Natural killer cell (primary cell): ENCODE measurements around the gene SLC38A11. TPM values are rescaled to one million over a fixed set of nuclear protein-coding genes. Genes with fewer than 3 reads are reported as not detected.

Experiments used
- ATAC-seq, 3 donors: fragments of 150-1000 bp in 2 of 3; fragments of 200-7000 bp in 1 of 3; cut with Tn5 transposase; 1 replicate in 1 of 3; 2 replicates in 2 of 3; pipeline ENCODE4 v1.10.0; 2021; ENCODE audit warnings: mild to moderate bottlenecking in 2 of 3, moderate library complexity in 2 of 3
- DNase-seq, 2 donors: peaks; one replicate each; pipeline versions ENCODE4 v3.0.0 to v3.0.0-alpha.2; 2013 to 2021; ENCODE audit warnings: mixed read lengths in 1 of 2
- H3K27ac ChIP-seq: one replicate; pipeline ENCODE4 v1.5.1; 2013; ENCODE audit warnings: mild to moderate bottlenecking, low read length
- H3K27me3 ChIP-seq: one replicate; pipeline ENCODE4 v1.6.1; 2013; ENCODE audit warnings: low read length; ENCODE audit not compliant: control insufficient read depth, insufficient read depth
- H3K36me3 ChIP-seq: one replicate; pipeline ENCODE4 v1.6.1; 2013; ENCODE audit warnings: low read length; ENCODE audit not compliant: control insufficient read depth, insufficient read depth
- H3K4me1 ChIP-seq: one replicate; pipeline ENCODE4 v1.6.1; 2013; ENCODE audit warnings: low read length; ENCODE audit not compliant: control insufficient read depth, insufficient read depth
- H3K4me3 ChIP-seq: one replicate; pipeline ENCODE4 v1.5.1; 2013; ENCODE audit warnings: low read length
- H3K9me3 ChIP-seq: one replicate; pipeline ENCODE4 v1.6.1; 2013; ENCODE audit warnings: low read length; ENCODE audit not compliant: control insufficient read depth, insufficient read depth
- H3K27ac Mint-ChIP-seq, 2 donors: one replicate each; pipeline ENCODE4 v1.8.0; 2022; ENCODE audit warnings: mild to moderate bottlenecking in 2 of 2, mixed read lengths in 2 of 2, moderate library complexity in 1 of 2
- H3K27me3 Mint-ChIP-seq, 2 donors: one replicate each; pipeline ENCODE4 v1.8.0; 2022; ENCODE audit warnings: low read depth in 2 of 2, mixed read lengths in 2 of 2
- H3K36me3 Mint-ChIP-seq: one replicate; pipeline ENCODE4 v1.8.0; 2022; ENCODE audit warnings: mixed read lengths
- H3K4me1 Mint-ChIP-seq, 2 donors: one replicate each; pipeline ENCODE4 v1.8.0; 2022; ENCODE audit warnings: mixed read lengths in 2 of 2
- H3K4me3 Mint-ChIP-seq: one replicate; pipeline ENCODE4 v1.8.0; 2022; ENCODE audit warnings: mild to moderate bottlenecking, moderate library complexity, mixed read lengths
- H3K9me3 Mint-ChIP-seq, 2 donors: one replicate each; pipeline ENCODE4 v1.8.0; 2022; ENCODE audit warnings: mixed read lengths in 2 of 2
- WGBS: methylation state at CpG from one replicate; pipeline ENCODE4 v1.1.7; 2013; ENCODE audit warnings: missing lambda C conversion rate; ENCODE audit not compliant: insufficient coverage; 5-methylcytosine and 5-hydroxymethylcytosine counted together
- intact Hi-C: fragments of 100-400 bp; cut with micrococcal nuclease; formaldehyde crosslinking; loops from one replicate; pipeline ENCODE4 v1.14.2; 2022
- total RNA-seq, 4 donors: library from RNA; stranded (reverse); fragments of 120-200 nt in 1 of 4; gene quantifications; one replicate each; pipeline versions ENCODE4 v1.2.3 to v1.2.4, GENCODE V29; 2013 to 2022
- TF ChIP-seq, protein P1 (sequence below): fragments of 200-600 bp; IDR thresholded peaks from one replicate; pipeline ENCODE4 v1.8.0; 2022; ENCODE audit warnings: antibody characterized with exemption

Gene SLC38A11
- total RNA-seq, 3 donors from 2014 or later (not counting 1 experiment from before 2014, with no cell fraction given): 0.66 TPM; not detected in 2

DNA sequence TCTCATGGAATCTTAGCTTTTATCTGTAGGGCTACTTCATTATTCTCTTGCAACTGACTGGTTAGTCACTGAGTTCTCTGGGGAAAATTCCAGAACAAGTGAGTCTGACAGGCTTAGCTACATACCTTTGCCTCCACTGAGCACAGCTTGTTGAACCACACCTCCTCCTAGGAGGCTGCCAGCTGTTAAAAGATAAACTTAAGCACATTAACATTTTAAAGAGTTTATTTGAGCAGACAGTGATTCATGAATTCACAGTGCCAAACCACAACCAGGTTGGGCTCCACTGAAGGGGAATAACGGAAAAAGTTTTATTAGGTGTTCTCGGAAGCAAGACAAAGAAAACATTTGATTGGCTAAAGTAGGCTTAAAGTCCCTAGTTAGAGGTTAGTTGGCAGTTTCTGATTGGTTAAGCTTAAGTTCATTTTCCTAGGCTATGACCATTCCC is 12.5 kb upstream of the SLC38A11 start:
- Histone ChIP-seq H3K27ac (no peak overlapping the region), H3K27me3 (no peaks in the 10 kb centered on the region), H3K9me3 (no peaks in the 10 kb centered on the region), H3K4me3 (no peak overlapping the region), H3K4me1 (peaks cover 3% of the 10 kb centered on the region), H3K36me3 (no peaks in the 10 kb centered on the region)
- TF ChIP-seq, protein P1, sequence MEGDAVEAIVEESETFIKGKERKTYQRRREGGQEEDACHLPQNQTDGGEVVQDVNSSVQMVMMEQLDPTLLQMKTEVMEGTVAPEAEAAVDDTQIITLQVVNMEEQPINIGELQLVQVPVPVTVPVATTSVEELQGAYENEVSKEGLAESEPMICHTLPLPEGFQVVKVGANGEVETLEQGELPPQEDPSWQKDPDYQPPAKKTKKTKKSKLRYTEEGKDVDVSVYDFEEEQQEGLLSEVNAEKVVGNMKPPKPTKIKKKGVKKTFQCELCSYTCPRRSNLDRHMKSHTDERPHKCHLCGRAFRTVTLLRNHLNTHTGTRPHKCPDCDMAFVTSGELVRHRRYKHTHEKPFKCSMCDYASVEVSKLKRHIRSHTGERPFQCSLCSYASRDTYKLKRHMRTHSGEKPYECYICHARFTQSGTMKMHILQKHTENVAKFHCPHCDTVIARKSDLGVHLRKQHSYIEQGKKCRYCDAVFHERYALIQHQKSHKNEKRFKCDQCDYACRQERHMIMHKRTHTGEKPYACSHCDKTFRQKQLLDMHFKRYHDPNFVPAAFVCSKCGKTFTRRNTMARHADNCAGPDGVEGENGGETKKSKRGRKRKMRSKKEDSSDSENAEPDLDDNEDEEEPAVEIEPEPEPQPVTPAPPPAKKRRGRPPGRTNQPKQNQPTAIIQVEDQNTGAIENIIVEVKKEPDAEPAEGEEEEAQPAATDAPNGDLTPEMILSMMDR: no peak
- H3K4me1 Mint-ChIP-seq: peaks cover 13 to 21% of the 10 kb centered on the region in 2 donors
- intact Hi-C loops: no loop called here
- no peak overlapping the region for H3K4me3 Mint-ChIP-seq
- H3K9me3 Mint-ChIP-seq: peaks cover 0 to 2% of the 10 kb centered on the region in 2 donors
- H3K27ac Mint-ChIP-seq: no peak overlapping the region
- no peaks in the 10 kb centered on the region for H3K36me3 Mint-ChIP-seq
- peaks cover 3 to 8% of the 10 kb centered on the region in 2 donors for H3K27me3 Mint-ChIP-seq
- ATAC-seq (no peak), DNase-seq (no peak)
- 97% methylated on average over 2 of the region's 2 CpGs for WGBS

DNA sequence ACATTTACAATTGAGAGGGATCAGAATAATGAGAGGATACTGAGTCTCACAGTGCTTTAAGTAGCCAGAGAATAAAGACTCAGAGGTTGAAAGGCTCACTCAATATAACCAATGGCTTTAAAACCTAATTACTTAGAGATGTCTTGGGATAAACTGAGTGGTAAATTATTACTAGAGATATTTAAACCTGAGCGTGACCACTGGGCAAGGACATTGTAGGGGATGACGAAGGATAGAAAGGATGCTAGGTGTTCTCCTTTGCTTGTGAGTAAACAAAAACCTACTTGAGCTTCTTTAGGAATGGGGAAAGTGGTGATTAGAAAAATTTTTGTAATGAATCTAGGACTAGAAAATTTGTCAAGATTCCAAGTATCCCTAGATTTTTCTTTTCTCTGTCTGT is 12.0 kb upstream of the SLC38A11 start:
- DNase-seq: no peak
- Mint-ChIP-seq H3K9me3 (peaks cover 0 to 2% of the 10 kb centered on the region in 2 donors), H3K27ac (no peak overlapping the region), H3K4me3 (no peak overlapping the region), H3K4me1 (peaks cover 13 to 21% of the 10 kb centered on the region in 2 donors), H3K36me3 (no peaks in the 10 kb centered on the region), H3K27me3 (peaks cover 3 to 8% of the 10 kb centered on the region in 2 donors)
- Histone ChIP-seq H3K36me3 (no peaks in the 10 kb centered on the region), H3K4me3 (no peak overlapping the region), H3K4me1 (peaks cover 3% of the 10 kb centered on the region), H3K27ac (no peak overlapping the region), H3K9me3 (no peaks in the 10 kb centered on the region), H3K27me3 (no peaks in the 10 kb centered on the region)
- ATAC-seq: no peak
- intact Hi-C loops: no loop called here
- WGBS: 93% methylated on average over 2 of the region's 2 CpGs
- TF ChIP-seq, protein P1: no peak

DNA sequence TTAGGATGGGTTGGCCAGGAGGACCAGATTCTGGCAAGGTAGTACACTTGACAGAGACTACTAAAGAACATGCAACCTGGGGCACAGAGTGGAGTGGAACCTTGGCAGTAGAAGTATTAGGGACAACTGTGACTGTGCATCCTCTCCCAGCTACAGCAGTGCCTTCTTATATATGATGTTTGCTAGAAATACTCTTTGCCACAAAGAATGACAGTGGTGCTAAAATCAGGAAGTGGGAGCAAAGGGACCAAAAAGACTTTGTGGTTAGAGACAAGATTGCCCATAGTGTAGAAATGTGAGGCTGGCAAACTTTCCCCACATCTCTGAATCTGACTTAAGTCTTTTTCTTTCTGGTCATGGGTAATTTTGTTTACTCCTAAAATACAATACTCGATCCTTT is 9.4 kb upstream of the SLC38A11 start:
- ATAC-seq: peak in 1 of 3 donors; percentile 40
- Histone ChIP-seq H3K27me3 (no peaks in the 10 kb centered on the region), H3K4me3 (no peak overlapping the region), H3K36me3 (no peaks in the 10 kb centered on the region), H3K9me3 (no peaks in the 10 kb centered on the region), H3K27ac (no peak overlapping the region), H3K4me1 (peaks cover 3% of the 10 kb centered on the region)
- no peak overlapping the region for H3K27ac Mint-ChIP-seq
- DNase-seq: no peak
- H3K4me3 Mint-ChIP-seq: no peak overlapping the region
- H3K27me3 Mint-ChIP-seq: peaks cover 0 to 8% of the 10 kb centered on the region in 2 donors
- TF ChIP-seq, protein P1: no peak
- WGBS: no CpG with 5 or more reads among the region's 1 CpG
- H3K9me3 Mint-ChIP-seq: peaks cover 0 to 2% of the 10 kb centered on the region in 2 donors
- peaks cover 13 to 21% of the 10 kb centered on the region in 2 donors for H3K4me1 Mint-ChIP-seq
- intact Hi-C loops: no loop called here
- no peaks in the 10 kb centered on the region for H3K36me3 Mint-ChIP-seq

DNA sequence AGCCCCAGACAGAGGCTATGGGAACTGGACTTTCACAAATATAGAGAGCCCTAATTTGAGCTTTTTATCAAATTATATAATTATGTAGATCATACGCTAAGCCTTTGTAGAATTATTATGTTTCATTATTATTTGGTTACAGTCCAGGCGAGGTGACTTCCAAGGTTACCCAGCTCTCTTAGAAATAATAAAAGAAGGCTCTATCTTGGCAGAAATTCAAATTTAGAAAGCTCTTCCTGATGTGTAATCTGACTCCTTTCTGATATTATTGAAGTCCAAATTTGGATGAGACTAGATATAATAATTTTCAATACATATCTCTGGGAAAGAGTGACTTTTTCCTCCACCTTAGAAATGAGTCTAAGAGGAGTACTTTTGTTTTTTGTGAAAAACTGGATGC is 4.8 kb upstream of the SLC38A11 start:
- H3K4me1 Mint-ChIP-seq: peaks cover 8% of the 10 kb centered on the region in 2 donors

More for the DNA sequence above, 4.8 kb upstream of the SLC38A11 start:
- ATAC-seq (no peak), DNase-seq (no peak)
- Mint-ChIP-seq H3K27ac (no peak overlapping the region), H3K27me3 (peaks cover 4 to 7% of the 10 kb centered on the region in 2 donors), H3K36me3 (no peaks in the 10 kb centered on the region), H3K4me3 (no peak overlapping the region), H3K9me3 (no peaks in the 10 kb centered on the region)
- no peak overlapping the region for H3K4me3 ChIP-seq
- no CpG with 5 or more reads among the region's 2 CpGs for WGBS
- no peaks in the 10 kb centered on the region for H3K9me3 ChIP-seq
- intact Hi-C loops: no loop called here
- H3K27ac ChIP-seq: no peak overlapping the region
- TF ChIP-seq, protein P1: no peak
- H3K27me3 ChIP-seq: no peaks in the 10 kb centered on the region
- peaks cover 2% of the 10 kb centered on the region for H3K4me1 ChIP-seq
- H3K36me3 ChIP-seq: no peaks in the 10 kb centered on the region
